GM12878 (cell line): ENCODE measurements around the gene HJV. TPM values are rescaled to one million over a fixed set of nuclear protein-coding genes. Genes with fewer than 3 reads are reported as not detected.
A peak's percentile ranks its signal among the peaks of the same experiment; 100 is the strongest.

ENCODE experiments used
- CBFB ChIP-seq: IDR thresholded peaks from 2 replicates; pipeline ENCODE4 v1.6.1; 2016; ENCODE audit warnings: antibody characterized with exemption, low read depth
- DPF2 ChIP-seq: fragments of 450-650 bp; IDR thresholded peaks from 2 replicates; pipeline ENCODE4 v1.6.1; 2017; ENCODE audit warnings: mild to moderate bottlenecking
- EED ChIP-seq: sonication (generic); IDR thresholded peaks from 2 replicates; pipeline ENCODE4 v1.6.1; 2016; ENCODE audit warnings: antibody characterized with exemption, low read depth
- ELK1 ChIP-seq: IDR thresholded peaks from 2 replicates; pipeline ENCODE4 v1.6.1; 2012; ENCODE audit warnings: low read depth, low read length, improper control_type of control experiment
- JUNB ChIP-seq: IDR thresholded peaks from 2 replicates; pipeline ENCODE4 v1.6.1; 2016; ENCODE audit warnings: antibody characterized with exemption, mild to moderate bottlenecking
- KAT2A ChIP-seq: conservative IDR thresholded peaks from 2 replicates; pipeline ENCODE4 v1.6.1; 2011; ENCODE audit warnings: low read depth, low read length; ENCODE audit not compliant: control insufficient read depth
- MXI1 ChIP-seq: fragments of 150-350 bp; IDR thresholded peaks from 2 replicates; pipeline ENCODE4 v1.6.1; 2011; ENCODE audit warnings: low read depth, mild to moderate bottlenecking, inconsistent platforms, low read length, improper control_type of control experiment
- MYB ChIP-seq: fragments of 150-350 bp; IDR thresholded peaks from 2 replicates; pipeline ENCODE4 v1.6.1; 2014; ENCODE audit warnings: mild to moderate bottlenecking, low read depth, low read length, borderline replicate concordance
- PML ChIP-seq: IDR thresholded peaks from 2 replicates; pipeline ENCODE4 v1.6.1; 2012; ENCODE audit warnings: low read length, inconsistent platforms
- RCOR1 ChIP-seq: conservative IDR thresholded peaks from 2 replicates; pipeline ENCODE4 v1.6.1; 2012; ENCODE audit warnings: low read depth, low read length, improper control_type of control experiment
- STAT1 ChIP-seq: fragments of 450-650 bp; conservative IDR thresholded peaks from 2 replicates; pipeline ENCODE4 v1.6.1; 2014; ENCODE audit warnings: antibody characterized with exemption, mild to moderate bottlenecking
- TARDBP ChIP-seq: IDR thresholded peaks from 2 replicates; pipeline ENCODE4 v1.6.1; 2016; ENCODE audit warnings: borderline replicate concordance
- ZBTB40 ChIP-seq: fragments of 450-650 bp; IDR thresholded peaks from 2 replicates; pipeline ENCODE4 v1.6.1; 2016; ENCODE audit warnings: mild to moderate bottlenecking, moderate library complexity, borderline replicate concordance
- ZNF274 ChIP-seq: IDR thresholded peaks from one replicate; pipeline ENCODE4 v1.8.0; 2011; ENCODE audit not compliant: insufficient read length, insufficient read depth
- ZZZ3 ChIP-seq: IDR thresholded peaks from 2 replicates; pipeline ENCODE4 v1.6.1; 2011; ENCODE audit warnings: low read depth; ENCODE audit not compliant: control insufficient read depth, insufficient read length
- polyA plus RNA-seq, 11 experiments: library from polyadenylated mRNA; depleted of rRNA in 4 of 11; unstranded in 6 of 11; stranded (reverse) in 5 of 11; fragments of >200 nt; fragmentation: Nextera tagmentation in 4 of 11; fragmentation: Illumina TruSeq in 1 of 11; extraction: Ambion mirVana in 4 of 11; extraction: Trizol in 1 of 11; gene quantifications; 1 replicate in 1 of 11; 2 replicates in 10 of 11; pipeline versions ENCODE4 v1.2.1 to v1.2.3, GENCODE V29; 2011 to 2016; ENCODE audit warnings: inconsistent platforms in 2 of 11, missing spikeins in 2 of 11, low read depth in 1 of 11
- total RNA-seq, 4 experiments: library from RNA; depleted of rRNA in 3 of 4; stranded (reverse); fragments of >200 nt in 3 of 4; fragmentation: Illumina TruSeq in 1 of 4; extraction: Trizol in 1 of 4; gene quantifications; 2 replicates each; pipeline versions ENCODE4 v1.2.1 to v1.2.3, GENCODE V29; 2013 to 2021
- TF ChIP-seq, protein P1 (sequence below): fragments of 450-650 bp; formaldehyde crosslinking; IDR thresholded peaks from 2 replicates; pipeline ENCODE4 v1.4.0; 2020; ENCODE audit warnings: mild to moderate bottlenecking, moderate library complexity
- TF ChIP-seq, protein P2 (sequence below): IDR thresholded peaks from 2 replicates; pipeline ENCODE4 v1.6.1; 2011; ENCODE audit warnings: borderline replicate concordance, low read depth, mild to moderate bottlenecking, moderate library complexity, low read length; ENCODE audit not compliant: insufficient read depth, poor library complexity, severe bottlenecking
- TF ChIP-seq, protein P3 (sequence below): fragments of 450-650 bp; IDR thresholded peaks from 2 replicates; pipeline ENCODE4 v1.6.1; 2016; ENCODE audit warnings: mild to moderate bottlenecking

Gene HJV
- total and polyA plus RNA-seq, 10 of the 15 experiments (the other 5 are each of a cell fraction or from before 2014, with no cell fraction given), result not detected

DNA sequence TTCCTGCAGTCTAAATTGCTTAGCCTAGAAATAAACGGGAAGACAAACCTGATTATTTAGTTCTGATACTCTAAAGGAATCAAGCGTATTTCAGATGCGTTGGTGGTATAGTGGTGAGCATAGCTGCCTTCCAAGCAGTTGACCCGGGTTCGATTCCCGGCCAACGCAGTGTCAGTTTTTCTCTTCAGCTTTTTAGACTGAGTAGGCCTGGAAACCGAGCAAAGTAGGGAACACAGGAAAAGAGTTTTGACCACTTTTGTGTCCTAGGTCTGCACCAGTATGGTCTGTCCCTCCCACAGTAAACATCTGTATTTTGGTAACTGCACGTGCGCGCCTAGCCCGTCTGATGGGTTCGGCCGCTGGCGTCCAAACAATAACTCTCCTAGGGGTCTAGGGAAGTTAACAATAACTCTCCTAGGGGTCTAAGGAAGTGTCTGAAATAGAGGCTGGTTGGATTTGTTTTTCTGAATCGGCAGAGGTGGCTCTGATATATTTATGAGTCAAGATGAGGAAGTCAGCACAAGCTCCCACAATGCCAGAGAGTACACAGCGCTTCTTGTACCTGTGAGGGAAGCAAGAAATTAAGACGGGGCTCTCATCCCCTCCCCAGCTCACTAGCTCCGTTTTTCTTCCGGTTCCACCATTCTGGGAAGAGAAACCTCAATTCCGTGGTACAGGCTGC, 15.6 kb upstream of the HJV start (continued):
- TF ChIP-seq MXI1 (no peak; the same call in none of the 2 replicates), TARDBP (peak; percentile 98), MYB (no peak), PML (0 out of 2 replicates have a peak, but pooled peaks have one; percentile 45), EED (peak; percentile 67), ZBTB40 (peak; percentile 80), CBFB (0 out of 2 replicates have a peak, but pooled peaks have one; percentile 62), ELK1 (0 out of 2 replicates have a peak, but pooled peaks have one; percentile 31), ZNF274 (no peak), STAT1 (peak; percentile 77; the same call in 1 of the 2 replicates), DPF2 (peak; percentile 34; the same call in 1 of the 2 replicates), JUNB (no peak), KAT2A (no peak), RCOR1 (0 out of 2 replicates have a peak, but pooled peaks have one; percentile 19), ZZZ3 (no peak)
- TF ChIP-seq, protein P1, sequence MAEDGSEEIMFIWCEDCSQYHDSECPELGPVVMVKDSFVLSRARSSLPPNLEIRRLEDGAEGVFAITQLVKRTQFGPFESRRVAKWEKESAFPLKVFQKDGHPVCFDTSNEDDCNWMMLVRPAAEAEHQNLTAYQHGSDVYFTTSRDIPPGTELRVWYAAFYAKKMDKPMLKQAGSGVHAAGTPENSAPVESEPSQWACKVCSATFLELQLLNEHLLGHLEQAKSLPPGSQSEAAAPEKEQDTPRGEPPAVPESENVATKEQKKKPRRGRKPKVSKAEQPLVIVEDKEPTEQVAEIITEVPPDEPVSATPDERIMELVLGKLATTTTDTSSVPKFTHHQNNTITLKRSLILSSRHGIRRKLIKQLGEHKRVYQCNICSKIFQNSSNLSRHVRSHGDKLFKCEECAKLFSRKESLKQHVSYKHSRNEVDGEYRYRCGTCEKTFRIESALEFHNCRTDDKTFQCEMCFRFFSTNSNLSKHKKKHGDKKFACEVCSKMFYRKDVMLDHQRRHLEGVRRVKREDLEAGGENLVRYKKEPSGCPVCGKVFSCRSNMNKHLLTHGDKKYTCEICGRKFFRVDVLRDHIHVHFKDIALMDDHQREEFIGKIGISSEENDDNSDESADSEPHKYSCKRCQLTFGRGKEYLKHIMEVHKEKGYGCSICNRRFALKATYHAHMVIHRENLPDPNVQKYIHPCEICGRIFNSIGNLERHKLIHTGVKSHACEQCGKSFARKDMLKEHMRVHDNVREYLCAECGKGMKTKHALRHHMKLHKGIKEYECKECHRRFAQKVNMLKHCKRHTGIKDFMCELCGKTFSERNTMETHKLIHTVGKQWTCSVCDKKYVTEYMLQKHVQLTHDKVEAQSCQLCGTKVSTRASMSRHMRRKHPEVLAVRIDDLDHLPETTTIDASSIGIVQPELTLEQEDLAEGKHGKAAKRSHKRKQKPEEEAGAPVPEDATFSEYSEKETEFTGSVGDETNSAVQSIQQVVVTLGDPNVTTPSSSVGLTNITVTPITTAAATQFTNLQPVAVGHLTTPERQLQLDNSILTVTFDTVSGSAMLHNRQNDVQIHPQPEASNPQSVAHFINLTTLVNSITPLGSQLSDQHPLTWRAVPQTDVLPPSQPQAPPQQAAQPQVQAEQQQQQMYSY (CRISPR knock-in tag), result no peak
- TF ChIP-seq, protein P2, sequence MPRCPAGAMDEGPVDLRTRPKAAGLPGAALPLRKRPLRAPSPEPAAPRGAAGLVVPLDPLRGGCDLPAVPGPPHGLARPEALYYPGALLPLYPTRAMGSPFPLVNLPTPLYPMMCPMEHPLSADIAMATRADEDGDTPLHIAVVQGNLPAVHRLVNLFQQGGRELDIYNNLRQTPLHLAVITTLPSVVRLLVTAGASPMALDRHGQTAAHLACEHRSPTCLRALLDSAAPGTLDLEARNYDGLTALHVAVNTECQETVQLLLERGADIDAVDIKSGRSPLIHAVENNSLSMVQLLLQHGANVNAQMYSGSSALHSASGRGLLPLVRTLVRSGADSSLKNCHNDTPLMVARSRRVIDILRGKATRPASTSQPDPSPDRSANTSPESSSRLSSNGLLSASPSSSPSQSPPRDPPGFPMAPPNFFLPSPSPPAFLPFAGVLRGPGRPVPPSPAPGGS, result no peak
- TF ChIP-seq, protein P3, sequence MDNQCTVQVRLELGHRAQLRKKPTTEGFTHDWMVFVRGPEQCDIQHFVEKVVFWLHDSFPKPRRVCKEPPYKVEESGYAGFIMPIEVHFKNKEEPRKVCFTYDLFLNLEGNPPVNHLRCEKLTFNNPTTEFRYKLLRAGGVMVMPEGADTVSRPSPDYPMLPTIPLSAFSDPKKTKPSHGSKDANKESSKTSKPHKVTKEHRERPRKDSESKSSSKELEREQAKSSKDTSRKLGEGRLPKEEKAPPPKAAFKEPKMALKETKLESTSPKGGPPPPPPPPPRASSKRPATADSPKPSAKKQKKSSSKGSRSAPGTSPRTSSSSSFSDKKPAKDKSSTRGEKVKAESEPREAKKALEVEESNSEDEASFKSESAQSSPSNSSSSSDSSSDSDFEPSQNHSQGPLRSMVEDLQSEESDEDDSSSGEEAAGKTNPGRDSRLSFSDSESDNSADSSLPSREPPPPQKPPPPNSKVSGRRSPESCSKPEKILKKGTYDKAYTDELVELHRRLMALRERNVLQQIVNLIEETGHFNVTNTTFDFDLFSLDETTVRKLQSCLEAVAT, result no peak
